ENCODE measurements around the gene CTNNBIP1. TPM values are rescaled to one million over a fixed set of nuclear protein-coding genes. Genes with fewer than 3 reads are reported as not detected.

Gene CTNNBIP1
- total RNA-seq, 2 experiments from 2014 or later, result 9.0 to 9.6 TPM

DNA sequence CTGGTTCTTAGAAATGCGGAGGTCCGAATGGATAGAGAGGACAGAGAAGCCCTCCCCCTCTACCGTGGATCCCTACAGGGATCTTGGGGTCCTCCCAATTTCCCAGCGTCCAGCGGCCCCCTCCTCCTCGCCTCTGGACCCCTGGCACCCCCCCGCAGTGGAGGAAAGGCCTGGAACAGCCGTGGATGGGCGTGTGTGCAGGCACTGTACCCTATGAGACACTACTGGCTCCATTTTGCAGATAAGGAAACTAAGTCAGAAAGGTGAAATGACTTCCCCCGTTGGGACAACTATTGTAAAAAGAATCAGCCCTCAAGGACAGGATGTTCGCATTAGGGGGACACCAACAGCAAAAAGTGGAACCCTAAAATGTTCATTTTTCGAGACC, 85.4 kb downstream of the CTNNBIP1 start:
- Mint-ChIP-seq H3K36me3 (ENCODE audit: low read depth) (peaks cover 2% of the 10 kb centered on the region), H3K27ac (no peak overlapping the region), H3K4me1 (ENCODE audit: low read depth) (peaks cover 35% of the 10 kb centered on the region), H3K9me3 (no peaks in the 10 kb centered on the region), H3K4me3 (peak overlapping the region; percentile 60), H3K27me3 (peaks cover 9% of the 10 kb centered on the region)
- DNase-seq (no peak), ATAC-seq (no peak)
- TF ChIP-seq CTCF (IDR thresholded peaks at IDR 0.05), result no peak
- CTCF ChIA-PET, result interaction anchor here (3.6 kb wide), 1 partner anchor 39 kb away, joined by 36 read pairs; no protein-coding TSS in a partner anchor
- intact Hi-C loops (cut with micrococcal nuclease), result no loop called here
- POLR2A ChIA-PET, result no interaction called here

DNA sequence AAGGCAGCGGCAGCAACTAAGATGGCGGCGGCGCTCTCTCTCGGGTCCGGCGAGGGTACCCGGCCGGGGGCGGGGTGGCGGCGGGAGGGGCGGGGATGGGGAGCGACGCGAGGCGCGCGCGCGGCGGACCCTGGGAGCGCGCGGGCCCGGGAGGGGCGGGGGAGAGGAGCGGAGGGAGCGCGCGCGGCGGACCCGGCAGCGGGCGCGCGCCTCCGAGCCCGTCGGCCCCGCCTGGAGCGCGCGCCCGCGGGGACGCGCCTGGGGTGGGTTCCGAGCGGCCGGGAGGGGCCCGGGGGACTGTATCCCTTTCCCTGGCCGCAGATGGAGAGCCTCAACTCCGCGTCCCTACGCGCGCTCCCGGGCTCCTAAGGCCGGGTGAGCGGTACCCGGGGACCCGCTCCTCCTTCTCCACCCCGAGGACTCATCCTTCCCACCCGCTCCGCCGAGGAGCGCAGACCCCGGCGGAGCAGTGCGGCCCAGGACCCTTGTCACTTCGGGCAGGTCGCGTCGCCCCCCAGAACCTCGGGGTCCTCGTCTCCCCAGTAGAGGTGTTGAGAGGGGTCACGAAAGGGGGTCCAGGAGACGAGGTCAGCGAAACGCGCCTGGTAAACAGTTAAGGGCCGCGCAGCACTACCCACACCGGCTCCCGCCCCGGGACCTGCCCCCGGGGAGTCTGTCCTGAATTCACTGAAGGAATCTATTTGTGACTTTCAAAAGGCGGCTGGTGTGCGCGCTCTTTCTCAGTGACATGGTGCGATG, 85.9 kb downstream of the CTNNBIP1 start, which contains the start of gene CLSTN1:
CLSTN1 (minus strand) TSS at position 23 of the 759 bp plus-strand sequence. CDS start 232 bp downstream, outside the sequence.
- DNase-seq, result peak; percentile 92
- peak within 1 kb of the TSS; percentile 82 for H3K27ac Mint-ChIP-seq
- no peak for TF ChIP-seq CTCF (IDR thresholded peaks at IDR 0.05)
- H3K4me1 Mint-ChIP-seq (ENCODE audit: low read depth), result peaks cover 35% of the 10 kb centered on the region
- ChIA-PET POLR2A (no interaction called here), CTCF (interaction anchor here (1.0 to 3.6 kb wide), 2 partner anchors 39 to 40 kb away, joined by 3 to 36 read pairs; no protein-coding TSS in a partner anchor)
- peaks cover 2% of the 10 kb centered on the region for H3K36me3 Mint-ChIP-seq (ENCODE audit: low read depth)
- no peaks in the 10 kb centered on the region for H3K9me3 Mint-ChIP-seq
- intact Hi-C loops (cut with micrococcal nuclease), result loop anchor here (2.0 kb wide), 1 partner anchor 35 kb away; no protein-coding TSS in a partner anchor
- peaks cover 9% of the 10 kb centered on the region for H3K27me3 Mint-ChIP-seq
- peak within 1 kb of the TSS; percentile 87 for H3K4me3 Mint-ChIP-seq
- peak; percentile 75 for ATAC-seq

- Mint-ChIP-seq H3K9me3 (no peaks in the 10 kb centered on the region), H3K27ac (no peak overlapping the region), H3K4me3 (peak overlapping the region; percentile 41), H3K4me1 (ENCODE audit: low read depth) (peaks cover 35% of the 10 kb centered on the region), H3K27me3 (peaks cover 9% of the 10 kb centered on the region), H3K36me3 (ENCODE audit: low read depth) (peaks cover 2% of the 10 kb centered on the region)
- CTCF ChIA-PET, result interaction anchor here (1.0 kb wide), 1 partner anchor 39 kb away, joined by 3 read pairs; no protein-coding TSS in a partner anchor
- no peak for TF ChIP-seq CTCF (IDR thresholded peaks at IDR 0.05)
- intact Hi-C loops (cut with micrococcal nuclease), result loop anchor here (2.0 kb wide), 1 partner anchor 35 kb away; no protein-coding TSS in a partner anchor
- POLR2A ChIA-PET, result no interaction called here
- ATAC-seq, result peak; percentile 18
- no peak for DNase-seq
Observed at GRCh38 chr1:9823693-9823942, 86.5 kb downstream of the CTNNBIP1 start.

DNA sequence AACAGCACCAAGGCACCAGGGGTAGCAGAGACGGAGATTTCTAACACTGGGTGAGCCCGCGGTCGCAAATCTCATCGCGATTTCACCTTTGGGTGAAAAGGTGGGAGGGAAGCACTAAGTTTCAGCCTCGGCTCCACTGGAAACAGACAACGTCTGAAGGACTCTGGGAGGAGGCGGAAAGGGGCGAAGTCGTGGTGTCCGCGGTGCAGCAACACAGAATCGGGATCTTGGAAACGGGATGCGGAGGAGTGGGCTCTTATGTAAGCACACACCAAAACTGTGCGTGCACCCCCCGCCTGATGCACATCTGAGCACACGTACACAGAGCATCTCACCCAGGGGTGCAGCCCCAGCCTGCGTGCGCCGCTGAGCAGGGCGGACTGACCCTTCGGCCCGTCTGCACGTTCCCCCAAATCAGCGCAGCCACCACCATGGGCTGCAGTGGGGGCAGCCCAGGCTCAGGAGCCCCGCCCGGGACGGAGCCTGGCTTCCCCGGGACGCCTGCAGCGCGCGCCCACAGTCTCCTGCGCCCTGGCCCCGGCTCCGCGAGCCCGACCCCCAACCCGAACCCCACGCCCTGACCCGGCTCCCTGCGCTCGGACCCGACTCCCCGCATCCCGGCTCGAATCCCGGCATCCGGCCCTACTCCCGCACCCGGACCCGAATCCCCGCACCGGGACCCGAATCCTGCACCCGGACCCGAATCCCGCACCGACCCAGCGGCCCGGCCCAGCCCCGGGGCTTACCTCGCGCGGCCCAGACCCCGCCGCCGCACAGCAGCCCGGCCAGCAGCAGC, 87.0 kb downstream of the CTNNBIP1 start:
- ChIA-PET CTCF (interaction anchor here (1.0 to 1.2 kb wide), 2 partner anchors 39 kb away, joined by 3 to 7 read pairs; no protein-coding TSS in a partner anchor), POLR2A (no interaction called here)
- intact Hi-C loops (cut with micrococcal nuclease), result loop anchor here (2.0 kb wide), 1 partner anchor 34 kb away; no protein-coding TSS in a partner anchor
- Mint-ChIP-seq H3K4me3 (peak overlapping the region; percentile 87), H3K27me3 (peaks cover 9% of the 10 kb centered on the region), H3K4me1 (ENCODE audit: low read depth) (peaks cover 35% of the 10 kb centered on the region), H3K36me3 (ENCODE audit: low read depth) (peaks cover 2% of the 10 kb centered on the region), H3K27ac (peak overlapping the region; percentile 82), H3K9me3 (no peaks in the 10 kb centered on the region)
- ATAC-seq (peak; percentile 28), DNase-seq (peak; percentile 60)
- no peak for TF ChIP-seq CTCF (IDR thresholded peaks at IDR 0.05)
